ENCODE measurements around the gene VAV2.
A peak's percentile ranks its signal among the peaks of the same experiment; 100 is the strongest.

VAV2 gene

GRCh38 chr9:133992780-133993634 lies 883 bp upstream of the VAV2 start:
- Histone ChIP-seq H4K20me1 (ENCODE audit: low read depth, low read length) (no peaks in the 10 kb centered on the region), H2AFZ (ENCODE audit: low read depth, low read length, severe bottlenecking) (peak overlapping the region; percentile 78), H3K27me3 (ENCODE audit: low read length) (no peaks in the 10 kb centered on the region), H3F3A (ENCODE audit: insufficient read depth) (no peaks in the 10 kb centered on the region), H3K9me2 (replicated peaks; ENCODE audit: insufficient read depth, low read length) (no peaks in the 10 kb centered on the region), H3K4me3 (ENCODE audit: insufficient read depth, low read length, poor library complexity, severe bottlenecking) (peak overlapping the region; percentile 80), H3K79me2 (ENCODE audit: insufficient read depth, low read length) (peaks cover 35% of the 10 kb centered on the region), H3K36me3 (ENCODE audit: low read length) (no peaks in the 10 kb centered on the region), H3K4me2 (ENCODE audit: low read depth, low read length, poor library complexity, severe bottlenecking) (peak overlapping the region; percentile 87), H3K27ac (ENCODE audit: low read depth, low read length) (peak overlapping the region; percentile 64), H3K9ac (ENCODE audit: low read length) (peak overlapping the region; percentile 83), H3K9me3 (ENCODE audit: insufficient read depth, low read length) (no peaks in the 10 kb centered on the region)
- TF ChIP-seq EZH2phosphoT487 (conservative IDR thresholded peaks at IDR 0.05; ENCODE audit: low read length) (no peak), CTCF (IDR thresholded peaks at IDR 0.05; ENCODE audit: insufficient read depth, low read length, poor library complexity, severe bottlenecking) (peak; percentile 67)

GRCh38 chr9:133991214-133991921 lies 756 bp downstream of the VAV2 start:
- no peaks in the 10 kb centered on the region for H3K9me3 ChIP-seq (ENCODE audit: insufficient read depth, low read length)
- H3K79me2 ChIP-seq (ENCODE audit: insufficient read depth, low read length): peaks cover 51% of the 10 kb centered on the region
- H2AFZ ChIP-seq (ENCODE audit: low read depth, low read length, severe bottlenecking): no peak overlapping the region
- no peaks in the 10 kb centered on the region for H3F3A ChIP-seq (ENCODE audit: insufficient read depth)
- no peaks in the 10 kb centered on the region for H3K36me3 ChIP-seq (ENCODE audit: low read length)
- H3K27me3 ChIP-seq (ENCODE audit: low read length): no peaks in the 10 kb centered on the region
- peak overlapping the region; percentile 83 for H3K9ac ChIP-seq (ENCODE audit: low read length)
- H3K4me3 ChIP-seq (ENCODE audit: insufficient read depth, low read length, poor library complexity, severe bottlenecking): peak overlapping the region; percentile 80
- TF ChIP-seq EZH2phosphoT487 (conservative IDR thresholded peaks at IDR 0.05; ENCODE audit: low read length) (no peak), CTCF (IDR thresholded peaks at IDR 0.05; ENCODE audit: insufficient read depth, low read length, poor library complexity, severe bottlenecking) (no peak)
- no peaks in the 10 kb centered on the region for H4K20me1 ChIP-seq (ENCODE audit: low read depth, low read length)
- no peaks in the 10 kb centered on the region for H3K9me2 ChIP-seq (replicated peaks; ENCODE audit: insufficient read depth, low read length)
- H3K27ac ChIP-seq (ENCODE audit: low read depth, low read length): peak overlapping the region; percentile 75
- H3K4me2 ChIP-seq (ENCODE audit: low read depth, low read length, poor library complexity, severe bottlenecking): peak overlapping the region; percentile 87

- Histone ChIP-seq H4K20me1 (ENCODE audit: low read depth, low read length) (peaks cover 3% of the 10 kb centered on the region; the same call in 1 of the 2 replicates), H3K27ac (ENCODE audit: low read depth, low read length) (peak overlapping the region; percentile 75), H3K79me2 (ENCODE audit: insufficient read depth, low read length) (peaks cover 59% of the 10 kb centered on the region)
Observed at GRCh38 chr9:133990366-133991213, 1.5 kb downstream of the VAV2 start.

More at GRCh38 chr9:133990366-133991213, 1.5 kb downstream of the VAV2 start:
- H3K9me3 ChIP-seq (ENCODE audit: insufficient read depth, low read length): no peaks in the 10 kb centered on the region
- TF ChIP-seq EZH2phosphoT487 (conservative IDR thresholded peaks at IDR 0.05; ENCODE audit: low read length) (no peak), CTCF (IDR thresholded peaks at IDR 0.05; ENCODE audit: insufficient read depth, low read length, poor library complexity, severe bottlenecking) (no peak)
- peak overlapping the region; percentile 83 for H3K9ac ChIP-seq (ENCODE audit: low read length)
- no peaks in the 10 kb centered on the region for H3K27me3 ChIP-seq (ENCODE audit: low read length)
- H3K4me3 ChIP-seq (ENCODE audit: insufficient read depth, low read length, poor library complexity, severe bottlenecking): peak overlapping the region; percentile 80
- no peaks in the 10 kb centered on the region for H3F3A ChIP-seq (ENCODE audit: insufficient read depth)
- H3K36me3 ChIP-seq (ENCODE audit: low read length): no peaks in the 10 kb centered on the region
- peak overlapping the region; percentile 87 for H3K4me2 ChIP-seq (ENCODE audit: low read depth, low read length, poor library complexity, severe bottlenecking)
- H2AFZ ChIP-seq (ENCODE audit: low read depth, low read length, severe bottlenecking): no peak overlapping the region
- no peaks in the 10 kb centered on the region for H3K9me2 ChIP-seq (replicated peaks; ENCODE audit: insufficient read depth, low read length)
